Transverse colon (tissue), 4 donors: Measurements from ENCODE around the gene ZMAT2. TPM values are rescaled to one million over a fixed set of nuclear protein-coding genes. Genes with fewer than 3 reads are reported as not detected.

Experiments
- DNase-seq: peaks from one replicate; pipeline ENCODE4 v3.0.0-alpha.2; 2019
- H3K27ac ChIP-seq, 4 donors: fragments of 200-600 bp; sonication (generic); 2 replicates each; pipeline ENCODE4 v1.5.1; 2016 to 2018; ENCODE audit warnings: inconsistent platforms in 4 of 4
- H3K27me3 ChIP-seq: fragments of 200-600 bp; sonication (generic); 2 replicates; pipeline ENCODE4 v1.5.1; 2017; ENCODE audit warnings: inconsistent platforms
- H3K36me3 ChIP-seq, 4 donors: fragments of 200-600 bp; sonication (generic); 2 replicates each; pipeline ENCODE4 v1.5.1; 2017 to 2019; ENCODE audit warnings: inconsistent platforms in 4 of 4
- H3K4me1 ChIP-seq, 4 donors: fragments of 200-600 bp; sonication (generic); 2 replicates each; pipeline ENCODE4 v1.5.1; 2017 to 2020; ENCODE audit warnings: inconsistent platforms in 4 of 4
- H3K4me3 ChIP-seq, 4 donors: fragments of 200-600 bp; sonication (generic); 1 replicate in 1 of 4; 2 replicates in 3 of 4; pipeline versions ENCODE4 v1.5.1 to v1.6.1; 2017 to 2019; ENCODE audit warnings: inconsistent platforms in 4 of 4
- H3K9me3 ChIP-seq, 2 donors: fragments of 200-600 bp; sonication (generic); 2 replicates each; pipeline ENCODE4 v1.5.1; 2017 to 2019; ENCODE audit warnings: inconsistent platforms in 2 of 2
- CTCF ChIP-seq, 5 experiments: fragments of 200-600 bp in 3 of 5; fragments of 450-650 bp in 2 of 5; sonication (generic) in 3 of 5; IDR thresholded peaks; 1 replicate in 2 of 5; 2 replicates in 3 of 5; pipeline ENCODE4 v1.5.1; 2016 to 2017; ENCODE audit warnings: antibody characterized with exemption in 5 of 5, inconsistent platforms in 3 of 5, mild to moderate bottlenecking in 2 of 5, moderate library complexity in 1 of 5
- EP300 ChIP-seq: sonication (generic); formaldehyde crosslinking; IDR thresholded peaks from one replicate; pipeline ENCODE4 v1.6.1; 2017; ENCODE audit warnings: antibody characterized with exemption, low read depth
- POLR2A ChIP-seq: fragments of 450-650 bp; IDR thresholded peaks from one replicate; pipeline ENCODE4 v1.6.1; 2016; ENCODE audit warnings: antibody characterized with exemption, mild to moderate bottlenecking, moderate library complexity
- POLR2AphosphoS5 ChIP-seq, 3 donors: sonication (generic); formaldehyde crosslinking; IDR thresholded peaks; one replicate each; pipeline ENCODE4 v1.6.1; 2016; ENCODE audit warnings: antibody characterized with exemption in 3 of 3
- WGBS, 2 donors: methylation state at CpG; one replicate each; pipeline ENCODE4 v1.1.5; 2018; ENCODE audit warnings: low coverage in 1 of 2; 5-methylcytosine and 5-hydroxymethylcytosine counted together
- in situ Hi-C, 4 donors: fragments of 200-750 bp; cut with MboI; loops; one replicate each; pipeline versions ENCODE4 v1.15.0 to v1.15.1; 2017; ENCODE audit warnings: low sequenced_read_pairs in 3 of 4, low pct_ligation_motif_present in 1 of 4, low pct_unique_long_range_greater_than_20kb in 1 of 4
- intact Hi-C: fragments of 100-400 bp; cut with DNase I; formaldehyde crosslinking; loops from one replicate; pipeline ENCODE4 v1.15.1; 2023; ENCODE audit warnings: low total_unique reads
- total RNA-seq, 4 donors: library from RNA; depleted of rRNA; stranded (reverse); fragments of >200 nt; gene quantifications; one replicate each; pipeline ENCODE4 v1.1.0, GENCODE V29; 2016

The ZMAT2 gene
- total RNA-seq, 4 donors from 2014 or later = 6.7 to 41.3 (median 23.1) TPM

- Histone ChIP-seq H3K4me3 (peak within 1 kb of the TSS in 1 of 4 donors; percentile 12), H3K27ac (peak within 1 kb of the TSS in 3 of 4 donors; percentile 18 to 47 (median 41))
- WGBS, 2 donors = 91 to 93% methylated on average over 14 to 42 of the region's 45 CpGs
Measured at GRCh38 chr5:140673187-140673976, 26.9 kb upstream of the ZMAT2 start, which contains the start of gene DND1. DND1 (minus strand) TSS chr5:140673576; CDS start chr5:140673542, 34 bp downstream.

GRCh38 chr5:140674211-140674610 is 26.0 kb upstream of the ZMAT2 start:
- peaks cover 0 to 41% (median 12%) of the 10 kb centered on the region in 4 donors for H3K36me3 ChIP-seq
- 80 to 92% methylated on average over 1 to 2 of the region's 2 CpGs for WGBS, 2 donors
- H3K9me3 ChIP-seq = no peaks in the 10 kb centered on the region
- no peak for TF ChIP-seq POLR2AphosphoS5 (IDR thresholded peaks at IDR 0.05)
- TF ChIP-seq EP300 = no peak
- TF ChIP-seq POLR2A = no peak
- TF ChIP-seq CTCF (IDR thresholded peaks at IDR 0.05) = no peak
- intact Hi-C loops = no loop called here
- no peak overlapping the region for H3K27ac ChIP-seq
- no peaks in the 10 kb centered on the region for H3K27me3 ChIP-seq
- in situ Hi-C loops = loop anchor here in 1 of 4 donors (25.0 kb wide), 2 partner anchors 112 to 287 kb away; partner anchors contain the start of genes APBB3, SLC35A4 and SRA1
- peaks cover 0 to 7% (median 2%) of the 10 kb centered on the region in 4 donors for H3K4me1 ChIP-seq
- DNase-seq = no peak
- no peak overlapping the region for H3K4me3 ChIP-seq

More at GRCh38 chr5:140673187-140673976, 26.9 kb upstream of the ZMAT2 start, which contains the start of gene DND1:
- in situ Hi-C loops = loop anchor here in 1 of 4 donors (25.0 kb wide), 2 partner anchors 111 to 286 kb away; partner anchors contain the start of genes APBB3, SLC35A4 and SRA1
- Histone ChIP-seq H3K9me3 (no peaks in the 10 kb centered on the region), H3K27me3 (no peaks in the 10 kb centered on the region), H3K4me1 (peaks cover 0 to 7% (median 2%) of the 10 kb centered on the region in 4 donors), H3K36me3 (peaks cover 0 to 43% (median 16%) of the 10 kb centered on the region in 4 donors)
- TF ChIP-seq CTCF (IDR thresholded peaks at IDR 0.05) (no peak), POLR2AphosphoS5 (IDR thresholded peaks at IDR 0.05) (no peak), POLR2A (no peak)
- intact Hi-C loops = no loop called here
- no peak for DNase-seq

- in situ Hi-C loops (loop anchor here in 2 of 4 donors (25.0 kb wide), 3 partner anchors 112 to 287 kb away; partner anchors contain the start of genes ANKHD1 (in 1 of the 2), APBB3 (in 1 of the 2), SLC35A4 (in 1 of the 2) and SRA1 (in 1 of the 2)), intact Hi-C loops (no loop called here)
- Histone ChIP-seq H3K9me3 (no peaks in the 10 kb centered on the region), H3K27me3 (no peaks in the 10 kb centered on the region), H3K27ac (no peak overlapping the region), H3K36me3 (peaks cover 0 to 40% (median 10%) of the 10 kb centered on the region in 4 donors), H3K4me1 (peaks cover 0 to 7% (median 2%) of the 10 kb centered on the region in 4 donors), H3K4me3 (no peak overlapping the region)
- peak in 1 of 3 donors; percentile 3 for TF ChIP-seq POLR2AphosphoS5 (IDR thresholded peaks at IDR 0.05)
- no peak for TF ChIP-seq CTCF (IDR thresholded peaks at IDR 0.05)
- no peak for TF ChIP-seq EP300
- DNase-seq = no peak
- 97% methylated on average over 4 of the region's 4 CpGs; no CpG with 5 or more reads in 1 of the 2 donors for WGBS, 2 donors
Measured at GRCh38 chr5:140674629-140675028, 25.6 kb upstream of the ZMAT2 start.

GRCh38 chr5:140677947-140678346 is 22.3 kb upstream of the ZMAT2 start:
- peaks cover 0 to 12% (median 0%) of the 10 kb centered on the region in 4 donors for H3K4me1 ChIP-seq
- no peak for DNase-seq
- TF ChIP-seq EP300 (no peak), POLR2A (no peak), CTCF (IDR thresholded peaks at IDR 0.05) (no peak)
- in situ Hi-C loops = loop anchor here in 1 of 4 donors (25.0 kb wide), 1 partner anchor 266 kb away; the partner anchor contains the start of gene ANKHD1
- WGBS, 2 donors = 97 to 100% methylated on average over 1 to 3 of the region's 3 CpGs
- H3K36me3 ChIP-seq = peaks cover 0 to 34% (median 7%) of the 10 kb centered on the region in 4 donors
- H3K9me3 ChIP-seq = no peaks in the 10 kb centered on the region
- no peaks in the 10 kb centered on the region for H3K27me3 ChIP-seq
- H3K27ac ChIP-seq = no peak overlapping the region
- intact Hi-C loops = no loop called here
- H3K4me3 ChIP-seq = no peak overlapping the region
